Measurements from ENCODE around the gene ZFP64.
"Not testable (repeated sequence)": the region's sequence is repeated elsewhere in the genome, so short reads cannot be mapped to it uniquely, and the experiment has no call there.

ZFP64 gene

DNA sequence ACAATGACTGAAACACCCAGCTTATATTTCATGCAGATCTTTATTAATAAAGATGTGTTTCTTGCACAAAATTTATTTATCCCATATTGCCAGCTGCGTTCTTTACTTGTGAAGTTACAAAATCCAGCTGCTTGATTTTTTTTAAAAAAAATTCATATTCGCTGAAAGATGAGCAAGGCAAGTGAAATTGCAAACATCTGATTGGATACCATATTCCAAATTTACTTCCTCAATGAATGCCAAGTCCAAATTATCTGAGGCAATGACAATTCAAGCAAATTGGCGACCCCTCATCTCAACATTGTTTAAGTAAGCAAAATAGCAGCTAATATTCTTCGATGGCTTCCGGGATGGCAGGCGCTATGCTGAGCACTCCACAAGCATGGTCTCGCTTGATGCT is 37.7 kb downstream of the ZFP64 start:
- no peak for DNase-seq

DNA sequence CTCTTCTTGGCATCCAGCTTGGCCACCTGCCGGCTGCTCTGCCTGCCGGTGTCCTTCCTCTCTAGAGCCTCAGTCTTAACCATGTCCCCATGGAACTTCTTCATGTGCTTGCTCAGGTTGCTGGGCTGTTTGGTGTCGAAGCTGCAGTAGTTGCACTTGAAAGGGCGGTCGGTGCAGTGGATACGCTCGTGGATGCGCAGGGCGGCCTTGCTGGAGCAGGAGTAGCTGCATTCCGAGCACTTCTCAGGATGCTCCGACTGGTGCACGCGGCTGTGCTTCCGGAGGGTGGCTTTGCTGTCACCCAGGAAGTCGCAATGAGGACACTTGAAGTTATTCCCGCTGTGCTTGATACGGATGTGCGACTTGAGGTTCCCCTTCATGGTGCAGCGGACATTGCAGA is 38.7 kb downstream of the ZFP64 start:
- DNase-seq, result no peak

GRCh38 chr20:52152416-52152815 is 39.2 kb downstream of the ZFP64 start:
- no peak for DNase-seq

DNA sequence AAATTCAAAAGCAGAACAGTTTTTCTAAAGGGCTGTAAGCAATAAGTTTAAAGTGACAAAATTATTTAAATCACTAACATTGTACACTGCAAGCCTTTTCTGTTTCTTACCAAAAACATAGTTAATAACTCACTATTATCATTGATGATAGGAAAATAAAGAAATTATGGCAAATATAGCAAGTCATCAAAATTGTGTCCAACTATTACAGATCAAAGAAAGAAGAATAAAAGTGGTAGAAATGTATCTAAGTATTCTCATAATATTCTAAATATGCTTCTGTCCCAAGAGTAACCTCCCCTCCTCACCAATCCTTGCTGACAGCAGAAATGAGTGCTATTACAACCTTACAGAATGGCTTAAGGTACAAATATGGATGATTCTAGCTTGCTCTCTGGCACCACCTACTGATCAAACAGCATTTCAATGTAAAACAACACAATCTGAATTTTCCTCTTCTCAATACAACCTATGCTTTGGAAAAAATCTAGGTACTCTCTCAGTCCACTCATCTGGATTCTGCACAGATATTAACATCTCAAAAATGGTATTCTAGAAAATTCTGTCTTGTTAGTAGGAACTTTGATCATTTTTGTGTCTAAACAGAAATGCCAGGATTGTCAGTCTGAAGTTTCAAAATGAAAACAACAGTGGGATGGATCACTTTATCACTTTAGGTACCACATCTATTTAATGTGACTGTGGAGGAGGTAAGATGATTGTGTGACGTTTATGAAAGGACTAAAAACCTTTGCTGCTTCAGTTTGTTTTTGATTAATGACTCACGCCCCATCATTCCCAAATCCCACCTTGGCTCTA is 40.9 kb downstream of the ZFP64 start:
- peak; percentile 34 for DNase-seq

DNA sequence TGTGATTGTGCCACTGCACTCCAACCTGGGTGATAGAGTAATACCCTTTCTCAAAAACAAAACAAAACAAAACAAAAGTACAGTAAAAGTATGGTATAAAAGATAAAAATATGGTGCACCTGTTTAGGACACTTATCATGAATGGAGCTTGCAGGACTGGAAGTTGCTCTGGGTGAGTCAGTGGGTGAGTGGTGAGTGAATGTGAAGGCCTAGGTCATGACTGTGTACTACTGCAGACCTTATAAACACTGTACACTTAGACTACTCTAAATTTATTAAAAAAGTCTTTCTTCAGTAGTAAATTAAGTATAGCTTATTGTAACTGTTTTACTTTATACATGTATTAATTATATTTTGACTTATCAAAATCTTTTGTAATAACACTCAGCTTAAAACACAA is 46.0 kb downstream of the ZFP64 start:
- no peak for DNase-seq

DNA sequence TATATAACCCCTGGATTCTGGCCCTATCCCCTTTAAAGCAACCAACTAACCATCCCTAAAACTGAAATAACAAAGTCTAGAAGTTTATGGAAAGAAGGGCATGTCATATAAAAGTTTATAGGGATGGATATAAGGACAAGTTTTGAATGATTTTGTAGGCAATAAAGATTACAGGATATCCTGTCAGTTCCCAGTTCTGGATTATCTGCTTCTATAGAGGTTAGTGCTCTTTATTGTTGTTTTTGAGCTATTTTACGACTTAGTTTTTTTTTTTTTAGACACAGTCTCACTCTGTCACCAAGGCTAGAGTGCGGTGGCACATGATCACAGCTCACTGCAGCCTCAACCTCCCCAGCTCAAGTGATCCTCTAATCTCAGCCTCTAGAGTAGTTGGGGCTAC is 48.3 kb downstream of the ZFP64 start:
- DNase-seq, result no peak

- no peak for DNase-seq
Observed at GRCh38 chr20:52142757-52143156, 48.8 kb downstream of the ZFP64 start.

GRCh38 chr20:52139986-52140385 is 51.6 kb downstream of the ZFP64 start:
- no peak for DNase-seq

DNA sequence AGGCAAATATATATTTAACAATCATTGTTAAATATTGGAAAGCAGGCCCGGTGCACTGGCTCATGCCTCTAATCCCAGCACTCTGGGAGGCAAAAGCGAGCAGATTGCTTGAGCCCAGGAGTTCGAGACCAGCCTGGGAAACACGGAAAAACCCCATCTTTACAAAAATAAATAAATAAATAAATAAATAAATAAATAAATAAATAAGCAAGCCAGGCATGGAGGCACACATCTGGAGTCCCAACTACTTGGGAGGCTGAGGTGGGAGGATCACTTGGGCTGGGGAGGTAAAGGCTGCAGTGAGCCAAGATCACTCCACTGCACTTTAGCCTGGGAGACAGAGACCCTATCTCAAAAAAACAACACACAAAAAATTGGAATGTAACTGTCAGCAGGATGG is 53.7 kb downstream of the ZFP64 start:
- no peak for DNase-seq

DNA sequence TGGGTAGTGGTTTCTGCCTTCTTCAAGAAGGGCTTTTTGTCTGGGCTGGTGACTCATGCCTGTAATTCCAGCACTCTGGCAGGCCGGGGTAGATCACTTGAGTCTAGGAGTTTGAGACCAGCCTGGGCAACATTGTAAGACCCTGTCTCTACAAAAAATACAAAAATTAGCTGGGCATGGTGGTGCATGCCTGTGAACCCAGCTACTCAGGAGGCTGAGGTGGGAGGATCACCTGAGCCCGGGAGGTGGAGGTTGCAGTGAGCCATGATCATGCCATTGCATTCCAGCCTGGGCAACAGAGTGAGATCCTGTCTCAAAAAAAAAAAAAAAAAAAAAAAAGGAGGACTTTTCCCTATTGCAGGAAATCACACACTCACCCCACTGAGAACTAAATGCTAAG is 57.9 kb downstream of the ZFP64 start:
- DNase-seq, result not testable (repeated sequence)

GRCh38 chr20:52132337-52132736 is 59.2 kb downstream of the ZFP64 start:
- DNase-seq, result no peak

DNA sequence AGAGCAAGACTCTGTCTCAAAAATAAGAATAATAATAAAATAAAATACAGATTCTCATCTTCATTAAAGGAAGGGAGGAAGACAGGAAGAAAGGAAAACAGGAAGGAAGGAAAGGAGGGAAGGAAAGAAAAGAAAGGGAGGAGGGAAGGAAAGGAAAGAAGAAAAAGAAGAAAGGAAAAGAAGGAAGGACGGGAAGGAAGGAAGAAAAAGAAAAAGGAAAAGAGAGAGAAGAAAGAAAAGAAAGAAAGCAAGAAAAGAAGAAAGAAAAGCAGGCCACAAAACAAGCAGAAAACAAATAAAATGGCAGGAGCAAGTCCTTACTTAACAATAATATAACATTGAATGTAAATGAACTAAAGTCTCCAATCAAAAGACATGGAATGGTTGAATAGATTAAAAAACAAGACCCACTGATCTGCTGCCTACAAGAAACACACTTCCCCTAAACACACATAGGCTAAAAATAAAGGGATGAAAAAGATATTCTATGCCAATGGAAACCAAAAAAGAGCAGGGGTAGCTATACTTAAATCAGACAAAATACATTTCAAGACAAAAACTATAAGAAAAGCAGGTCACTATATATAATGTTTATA is 60.4 kb downstream of the ZFP64 start:
- DNase-seq, result no peak

GRCh38 chr20:52130406-52130805 is 61.2 kb downstream of the ZFP64 start:
- no peak for DNase-seq

DNA sequence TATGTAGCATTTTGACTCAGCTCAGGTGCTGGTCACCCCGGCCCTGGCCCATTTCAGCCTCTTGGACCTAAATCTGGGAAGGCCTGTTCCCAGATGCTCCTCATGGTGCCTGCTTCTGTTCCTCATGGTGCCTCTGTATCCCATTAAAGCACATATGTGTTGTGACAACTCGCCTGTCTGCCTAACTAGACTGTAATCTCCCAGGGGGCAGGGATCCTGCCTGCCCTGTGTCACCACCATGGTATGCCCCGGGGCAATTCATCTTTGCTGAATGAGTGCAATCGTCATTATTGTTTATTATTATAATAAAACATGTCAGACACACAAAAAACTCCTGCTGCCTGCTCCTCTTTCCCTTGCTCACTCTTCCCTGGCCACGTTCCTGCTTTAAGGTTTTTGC is 62.0 kb downstream of the ZFP64 start:
- no peak for DNase-seq

GRCh38 chr20:52127309-52127708 is 64.3 kb downstream of the ZFP64 start:
- no peak for DNase-seq

DNA sequence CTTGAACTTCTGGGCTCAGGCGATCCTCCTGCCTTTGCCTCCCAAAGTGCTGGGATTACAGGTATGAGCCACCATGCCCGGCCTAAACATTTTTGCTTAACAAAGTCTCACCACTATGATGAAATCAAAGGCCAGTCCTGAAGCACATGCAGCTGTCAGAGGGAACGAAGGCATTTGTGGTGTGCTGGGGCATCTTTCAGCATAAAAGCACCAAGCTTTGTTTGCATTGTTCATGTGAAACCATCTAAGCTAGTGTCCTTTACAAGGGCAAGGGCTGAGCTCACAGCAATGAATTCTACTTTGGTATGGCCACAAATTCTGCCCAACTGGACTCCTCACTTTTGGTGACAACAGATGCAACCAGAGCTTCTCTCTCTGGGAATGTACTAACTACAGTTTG is 66.8 kb downstream of the ZFP64 start:
- DNase-seq, result no peak

DNA sequence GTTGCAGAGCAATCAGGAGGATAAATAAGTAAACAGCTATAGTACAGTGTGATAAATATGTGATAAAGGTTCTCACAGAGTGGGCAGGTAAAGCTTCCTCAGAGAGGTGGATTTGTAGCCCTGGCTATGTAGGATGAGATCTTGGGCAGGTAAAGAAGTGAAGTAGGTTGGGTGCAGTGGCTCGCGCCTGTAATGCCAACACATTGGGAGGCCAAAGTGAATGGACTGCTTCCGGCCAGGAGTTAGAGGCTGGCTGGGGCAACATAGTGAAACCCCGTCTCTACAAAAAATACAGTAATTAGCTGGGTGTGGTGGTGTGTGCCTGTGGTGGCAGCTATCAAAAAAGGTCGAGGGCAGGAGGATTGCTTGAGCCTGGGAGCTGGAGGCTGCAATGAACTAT is 72.9 kb downstream of the ZFP64 start:
- no peak for DNase-seq

DNA sequence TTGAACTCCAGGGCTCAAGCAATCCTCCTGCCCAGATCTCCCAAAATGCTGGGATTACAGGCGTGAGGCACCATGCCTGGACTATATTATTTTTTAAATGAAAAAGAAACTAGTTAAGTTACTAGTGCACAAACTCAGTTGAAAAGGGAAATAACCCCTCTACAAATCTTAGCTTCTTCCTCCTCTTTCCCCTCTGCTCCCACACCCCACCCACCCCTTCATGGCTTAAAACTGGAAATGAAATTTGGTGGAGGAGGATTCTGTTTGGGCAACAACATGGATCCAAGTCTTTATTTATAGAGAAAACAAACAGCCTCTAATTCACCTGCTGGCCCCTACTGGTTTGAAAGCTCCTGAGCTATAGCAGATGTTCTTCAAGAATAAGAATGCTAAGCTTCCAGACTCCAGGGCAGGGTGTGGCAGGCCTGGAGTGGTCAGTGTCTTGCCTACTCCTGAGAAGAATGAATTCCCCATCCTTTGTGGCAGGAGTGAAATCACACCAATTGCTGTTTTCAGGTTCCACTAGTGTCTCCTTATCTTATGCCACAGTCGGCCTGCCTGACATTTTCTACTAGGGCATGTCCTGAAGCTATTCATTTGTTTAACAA is 73.5 kb downstream of the ZFP64 start:
- no peak for DNase-seq

GRCh38 chr20:52110456-52110855 is 81.1 kb downstream of the ZFP64 start:
- DNase-seq, result no peak

DNA sequence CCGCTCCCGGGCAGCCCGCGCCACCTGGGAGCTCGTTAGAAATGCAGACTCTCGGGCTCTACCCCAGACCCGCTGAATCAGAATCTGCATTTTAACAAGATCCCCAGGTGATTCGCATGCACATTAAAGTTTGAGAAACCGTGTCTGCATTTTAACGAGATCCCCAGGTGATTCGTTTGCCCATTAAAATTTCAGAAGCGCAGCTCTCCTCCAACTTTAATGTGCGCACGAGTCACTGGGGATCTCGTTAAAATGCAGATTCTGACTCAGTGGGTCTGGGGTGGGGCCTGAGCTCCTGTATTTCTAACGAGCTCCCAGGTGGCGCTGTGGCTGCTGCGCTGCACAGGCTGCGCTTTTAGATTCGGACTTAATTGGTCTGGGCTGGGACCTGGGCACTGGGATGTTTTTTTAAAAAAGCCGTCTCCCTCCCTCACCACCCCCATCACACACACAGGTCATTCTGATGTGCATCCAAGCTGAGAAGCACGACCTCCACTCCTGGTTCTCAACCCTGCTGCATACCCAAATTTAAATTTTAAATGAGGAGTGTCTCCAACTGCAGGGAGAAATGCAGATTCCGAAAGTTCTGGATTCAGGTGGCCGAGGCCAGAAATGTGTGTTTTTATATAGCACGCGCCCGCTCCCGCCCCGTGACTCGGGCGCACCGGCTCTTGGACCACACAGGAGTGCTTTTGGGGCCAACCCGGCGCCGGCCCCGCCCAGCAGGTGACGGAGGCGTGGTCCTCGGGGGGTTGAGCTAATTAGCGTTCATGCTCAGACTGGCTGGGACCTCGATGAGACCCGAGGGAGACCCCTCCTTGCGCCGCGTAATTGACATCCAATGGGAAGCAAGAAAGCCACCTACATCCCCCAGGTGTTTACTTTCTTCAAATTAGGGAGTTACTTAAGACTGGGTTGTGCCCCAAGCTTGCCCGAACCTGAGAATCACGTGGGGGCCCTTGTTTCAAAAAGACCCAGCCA is 85.8 kb downstream of the ZFP64 start:
- DNase-seq, result no peak

DNA sequence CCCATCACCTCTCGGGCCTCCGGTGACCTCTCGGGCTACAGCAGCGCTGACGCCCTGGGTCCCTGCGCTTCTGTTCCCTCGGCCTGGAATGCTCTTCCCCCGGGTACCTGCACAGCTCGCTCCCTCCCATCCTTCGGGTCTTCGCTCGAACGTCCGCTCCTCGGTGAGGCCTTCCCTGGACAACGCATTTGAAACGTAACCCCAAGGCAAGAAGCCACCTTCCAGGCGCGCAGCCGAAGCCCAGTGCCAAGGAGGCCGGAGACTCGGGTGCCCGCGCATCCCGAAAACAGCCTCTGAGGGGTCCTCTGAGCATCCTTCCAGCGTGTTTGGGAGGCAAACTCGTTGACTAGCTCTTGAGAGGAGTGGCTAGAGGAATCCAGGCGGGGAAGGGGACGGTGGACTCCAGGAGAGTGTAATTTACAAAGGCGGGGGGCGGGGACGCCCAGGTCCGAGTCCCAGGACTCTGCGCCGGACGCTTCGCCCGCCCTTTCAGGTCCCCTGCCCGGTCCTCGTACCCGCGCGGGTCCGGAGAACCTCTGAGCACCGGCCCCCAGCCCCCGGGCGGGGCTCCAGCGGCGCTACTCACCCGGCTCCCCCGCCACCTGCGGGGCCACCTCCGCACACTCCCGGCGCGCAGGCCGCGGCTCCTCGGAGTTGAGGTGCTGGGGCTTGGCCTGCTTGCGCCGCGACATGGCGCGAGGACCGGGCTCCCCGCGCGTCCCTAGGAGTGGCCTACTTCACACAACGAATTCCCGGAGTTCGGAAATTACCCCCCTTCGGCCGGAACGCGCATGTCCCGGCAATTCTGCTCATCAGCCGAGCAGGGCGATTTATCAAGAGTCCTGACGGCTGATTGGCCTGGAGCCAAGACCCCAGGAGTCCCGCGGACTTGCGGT is 86.8 kb downstream of the ZFP64 start:
- DNase-seq, result no peak

- no peak for DNase-seq
Observed at GRCh38 chr20:52103913-52104545, 87.5 kb downstream of the ZFP64 start.

Measured in midbrain (tissue), 1 donor.